Stimulated activated CD8-positive, alpha-beta memory T cell treated with anti-CD3 and anti-CD28 coated beads, Interleukin-15, amount 100 ng/mL, for 48 hours (primary cell): ENCODE measurements around the gene CDH24.

Experiments
- DNase-seq, 2 donors: peaks; one replicate each; pipeline ENCODE4 v3.0.0-alpha.2; 2020; ENCODE audit warnings: low read depth in 2 of 2

The CDH24 gene

DNA sequence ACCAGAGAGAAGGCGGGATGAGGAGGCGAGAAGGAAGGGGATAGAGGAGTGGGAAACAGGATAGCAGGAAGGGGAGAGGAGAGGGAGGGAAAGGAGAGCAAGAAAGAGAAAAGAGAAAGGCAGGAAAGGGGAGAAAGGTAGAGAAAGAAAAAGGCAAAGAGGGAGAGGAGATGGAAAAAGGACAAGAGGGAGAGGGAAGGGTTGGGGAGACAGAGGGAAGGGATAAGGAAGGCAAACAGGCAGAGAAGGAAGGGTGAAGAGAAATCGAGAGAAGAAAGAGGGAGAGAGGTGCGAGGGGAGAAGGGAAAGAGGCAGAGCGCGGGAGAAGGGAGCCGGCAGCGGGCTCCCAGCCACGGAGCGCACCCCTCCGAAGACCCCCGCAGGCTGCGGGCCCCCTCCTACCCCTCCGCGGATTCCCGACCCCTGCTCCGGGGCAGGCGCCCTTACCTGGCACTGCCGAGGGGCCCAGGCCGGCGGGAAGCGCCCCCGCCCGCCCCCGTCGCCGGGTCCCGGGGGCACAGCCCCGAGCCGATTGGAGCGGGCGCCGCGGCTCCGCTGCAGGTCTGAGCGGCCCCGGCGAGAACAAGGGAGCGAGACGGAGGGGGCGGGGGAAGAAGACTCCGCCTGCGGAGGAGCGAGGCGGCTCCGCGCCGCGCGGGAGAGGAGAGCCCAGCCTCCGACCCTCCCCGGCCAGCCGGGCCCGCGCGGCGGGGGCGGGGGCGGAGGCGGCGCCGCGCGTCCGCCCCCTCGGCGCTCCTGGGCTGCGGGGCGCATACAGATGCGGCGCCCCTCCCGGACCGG, at the start of gene CDH24:
CDH24 (minus strand) TSS at position 565 of the 801 bp plus-strand sequence. CDS start 1,787 bp downstream, outside the sequence.
- peak; percentile 54 to 60 for DNase-seq

- DNase-seq, result no peak
Observed at GRCh38 chr14:23106747-23107045, 49.4 kb upstream of the CDH24 start.

DNA sequence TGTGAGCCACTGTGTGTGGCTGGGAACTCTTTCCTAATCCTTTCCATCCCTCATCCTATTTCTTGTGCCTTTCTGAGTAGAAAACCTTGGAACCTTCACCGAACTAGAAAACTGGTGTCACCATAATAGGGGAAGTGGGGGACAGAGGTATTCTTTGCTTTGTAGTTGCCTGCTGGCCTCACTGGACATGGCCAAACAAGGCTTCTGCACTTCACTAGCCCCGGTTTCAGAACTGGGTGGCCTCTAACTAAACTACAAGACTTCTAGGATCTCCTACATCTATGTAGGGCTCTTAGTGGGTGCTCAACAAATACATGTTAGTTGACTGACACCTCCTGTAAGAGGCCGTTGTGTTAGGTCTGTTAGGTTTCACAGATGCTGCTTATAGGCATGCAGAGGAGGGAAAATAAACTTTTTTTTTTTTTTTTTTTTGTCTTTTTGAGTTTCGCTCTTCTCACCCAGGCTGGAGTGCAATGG, 48.1 kb upstream of the CDH24 start:
- no peak for DNase-seq

- DNase-seq, result no peak
Observed at GRCh38 chr14:23104591-23105347, 47.4 kb upstream of the CDH24 start, which contains the start of gene CIROP. Gene CIROP (minus strand): TSS chr14:23104989. CDS start chr14:23104920, 69 bp downstream.

DNA sequence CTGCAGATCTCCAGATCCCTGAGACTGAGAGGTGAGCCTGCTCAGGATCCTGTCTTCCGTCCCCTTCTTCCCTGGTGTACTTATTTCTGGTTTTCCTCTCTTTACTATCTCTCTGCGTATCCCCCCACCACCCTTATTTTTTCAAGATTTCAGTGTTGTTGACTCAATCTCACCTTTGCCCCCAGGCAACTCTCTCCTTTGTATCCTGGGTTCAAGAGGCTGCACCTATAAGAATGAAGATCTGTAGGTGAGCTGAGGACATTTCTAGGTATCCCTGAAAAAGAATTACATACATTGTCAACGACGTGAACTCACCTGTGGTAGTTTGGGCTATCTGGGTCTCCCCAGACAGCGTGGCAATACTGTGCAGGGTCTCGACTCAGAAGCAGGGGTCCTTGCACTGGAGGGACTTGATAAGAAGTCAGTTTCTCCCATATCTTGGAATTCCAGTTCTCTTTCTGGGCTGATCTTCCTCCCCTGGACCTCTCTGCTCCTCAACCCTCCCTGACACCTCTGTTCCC, 46.8 kb upstream of the CDH24 start:
- no peak for DNase-seq

DNA sequence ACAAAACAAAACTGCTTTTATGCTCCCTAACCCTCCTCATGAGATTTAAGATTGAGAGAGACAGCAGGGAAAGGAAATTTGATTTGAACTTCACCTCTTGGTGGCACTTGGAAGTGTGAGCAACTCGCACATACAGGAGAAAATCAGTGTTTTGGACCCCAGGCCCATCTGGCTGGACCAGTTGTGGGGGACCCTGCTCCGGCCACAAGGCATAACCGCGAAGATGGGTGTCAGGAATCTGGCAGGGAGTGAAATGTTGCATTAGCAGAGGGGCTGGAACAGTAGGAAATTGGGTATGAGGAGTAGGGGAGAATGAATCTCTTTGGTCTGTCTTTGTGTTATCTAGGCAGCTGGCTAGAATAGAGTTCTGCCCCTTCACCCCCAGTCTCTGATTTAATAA, 46.3 kb upstream of the CDH24 start:
- no peak for DNase-seq

DNA sequence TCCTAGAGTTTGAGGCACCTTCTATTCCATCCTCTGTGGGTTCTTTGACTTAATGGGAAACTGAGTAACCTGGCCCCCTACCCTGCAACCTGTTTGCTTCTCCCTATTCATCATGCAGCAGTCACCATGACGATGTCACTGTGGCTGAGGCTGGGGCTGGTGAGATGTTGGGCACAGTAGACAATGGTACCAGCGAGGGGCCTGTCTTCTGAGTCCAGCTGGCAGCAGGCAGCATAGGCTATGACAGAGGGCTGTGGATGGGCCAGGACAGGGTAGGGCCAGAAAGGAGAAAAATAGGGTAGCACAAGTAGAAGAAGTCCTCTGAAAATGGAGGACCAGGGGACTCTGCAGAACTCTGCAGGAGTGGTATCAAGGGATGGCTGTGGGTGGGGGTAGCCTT, 45.5 kb upstream of the CDH24 start:
- no peak for DNase-seq

- DNase-seq, result no peak
Observed at GRCh38 chr14:23101986-23102625, 44.8 kb upstream of the CDH24 start.

DNA sequence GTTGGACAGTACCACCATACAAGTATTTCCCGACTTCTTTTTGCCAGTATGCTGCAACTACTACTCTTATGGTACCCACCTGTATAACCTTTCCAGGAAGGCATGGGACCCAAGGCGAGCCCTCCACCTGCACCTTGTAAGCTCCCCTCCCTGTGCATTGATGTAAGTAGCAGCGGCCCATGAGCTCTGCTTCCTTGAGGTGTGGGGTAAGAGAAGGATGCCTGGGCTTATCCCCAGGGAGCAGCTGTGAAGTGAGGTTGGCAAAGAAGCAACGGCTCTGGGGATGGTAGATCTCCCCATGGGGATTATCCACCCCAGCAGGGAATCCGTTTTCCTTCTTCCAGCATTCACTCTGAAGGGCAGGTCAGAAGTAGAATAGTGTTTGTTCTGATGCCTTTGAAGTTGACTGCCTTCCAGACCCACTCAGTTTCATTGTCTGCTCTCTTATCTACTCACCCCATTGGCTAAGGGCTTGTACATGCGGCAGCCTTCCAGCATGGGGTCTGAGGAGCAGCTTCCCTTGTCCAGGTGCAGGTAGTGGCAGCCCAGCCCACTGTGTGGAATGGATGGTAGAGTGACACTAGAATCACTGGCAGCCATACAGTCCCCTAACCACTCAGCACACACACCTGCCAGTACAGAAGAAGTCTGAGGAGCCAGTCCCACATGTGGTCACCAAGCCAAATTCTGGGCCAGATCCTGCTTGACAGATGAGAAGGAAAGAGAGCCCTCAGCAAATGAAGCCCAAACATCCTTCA, 44.1 kb upstream of the CDH24 start:
- DNase-seq, result no peak

- DNase-seq, result no peak
Observed at GRCh38 chr14:23099212-23099861, 42.0 kb upstream of the CDH24 start.

DNA sequence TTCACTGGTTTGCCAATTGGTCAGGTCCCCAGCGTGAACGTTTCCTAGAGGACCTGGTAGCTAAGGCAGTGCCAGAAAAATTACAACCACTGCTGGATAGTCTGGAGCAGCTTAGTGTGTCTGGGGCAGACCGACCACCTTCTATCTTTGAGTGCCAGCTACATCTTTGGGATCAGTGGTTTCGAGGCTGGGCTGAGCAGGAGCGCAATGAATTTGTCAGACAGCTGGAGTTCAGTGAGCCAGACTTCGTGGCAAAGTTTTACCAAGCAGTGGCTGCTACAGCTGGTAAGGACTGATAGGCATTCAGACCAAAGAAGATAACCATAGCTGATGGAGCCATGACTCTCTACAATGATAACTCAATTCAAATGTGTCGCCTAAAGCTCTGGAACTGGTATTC, 40.5 kb upstream of the CDH24 start:
- no peak for DNase-seq

DNA sequence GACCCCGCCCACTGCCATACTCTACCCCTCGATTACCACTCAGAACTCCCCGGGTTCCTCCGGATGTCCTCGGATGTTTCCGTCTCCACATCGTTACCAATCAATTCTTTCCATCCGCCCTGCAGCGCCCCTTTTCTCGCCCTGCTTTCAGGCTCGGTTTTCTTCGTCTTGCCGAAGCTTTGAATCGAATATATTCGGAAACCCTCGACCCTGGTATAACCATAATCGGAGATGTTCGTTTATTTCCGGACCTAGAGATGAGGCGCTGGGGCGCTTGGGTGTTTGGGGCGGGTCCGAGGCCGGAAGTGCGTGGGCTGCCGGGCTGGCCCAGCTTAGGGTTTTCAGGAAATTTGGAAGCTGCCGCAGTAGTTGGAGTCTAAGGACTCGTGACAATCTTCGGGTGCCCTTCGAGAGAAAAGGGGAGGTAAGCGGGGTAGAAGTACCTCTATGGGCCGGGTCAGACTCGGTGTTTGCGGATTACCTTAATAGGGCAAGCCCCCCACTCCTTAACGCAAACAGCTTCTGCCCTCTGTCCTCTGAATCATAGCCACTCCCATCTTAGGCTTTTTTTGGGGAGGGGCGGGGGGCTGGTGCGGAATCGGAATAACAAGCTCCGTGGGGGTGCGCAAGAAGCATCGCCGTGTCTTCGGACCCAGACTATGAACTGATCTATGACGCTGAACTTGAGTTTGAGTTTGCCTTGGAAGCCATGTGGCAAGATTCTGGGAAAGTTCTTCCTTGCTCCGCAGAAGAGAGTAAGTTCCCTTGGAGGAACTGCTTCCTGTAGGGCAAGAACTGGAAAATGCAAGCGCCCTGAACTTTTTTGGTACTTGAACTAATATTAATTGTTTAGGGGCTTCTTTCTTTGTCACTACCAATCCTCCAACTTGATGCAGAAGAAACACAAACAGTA, 38.1 kb upstream of the CDH24 start, which contains the start of gene C14orf119:
C14orf119 (plus strand) TSS at position 310 of the 913 bp plus-strand sequence. CDS start 2,154 bp downstream, outside the sequence.
- DNase-seq, result peak; percentile 96 to 98

DNA sequence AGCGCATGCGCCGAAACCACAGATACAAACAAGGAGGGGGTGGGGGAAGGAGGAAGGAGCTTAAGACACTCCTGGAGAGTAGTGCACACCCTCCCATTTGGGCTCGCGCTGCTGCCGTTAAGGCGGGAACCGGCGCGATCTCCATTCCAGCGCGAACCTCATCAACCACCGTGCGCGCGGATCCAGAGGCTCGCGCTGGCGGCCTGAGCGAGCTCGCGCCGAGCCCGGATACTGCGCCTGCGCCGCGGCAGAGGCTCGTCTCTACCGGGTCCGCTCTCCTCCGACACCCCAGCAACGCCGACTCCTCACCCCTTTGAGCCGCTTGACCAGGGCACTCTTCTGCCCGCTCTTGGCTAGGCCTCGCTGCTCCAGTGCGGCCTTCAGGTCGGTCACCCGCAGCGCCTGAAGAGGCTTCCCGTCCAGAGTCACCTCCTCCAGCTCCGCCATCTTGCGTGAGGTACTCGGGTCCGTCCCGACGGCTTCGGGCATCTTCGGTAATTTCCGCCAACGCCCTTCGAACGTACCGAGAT, 37.4 kb upstream of the CDH24 start, which contains the start of gene ACIN1:
ACIN1 (minus strand) TSS at position 471 of the 530 bp plus-strand sequence; CDS start at position 447, 24 bp downstream.
- peak in 1 of 2 donors; percentile 67 for DNase-seq

GRCh38 chr14:23093991-23094665, 36.8 kb upstream of the CDH24 start:
- peak in 1 of 2 donors; percentile 61 for DNase-seq

DNA sequence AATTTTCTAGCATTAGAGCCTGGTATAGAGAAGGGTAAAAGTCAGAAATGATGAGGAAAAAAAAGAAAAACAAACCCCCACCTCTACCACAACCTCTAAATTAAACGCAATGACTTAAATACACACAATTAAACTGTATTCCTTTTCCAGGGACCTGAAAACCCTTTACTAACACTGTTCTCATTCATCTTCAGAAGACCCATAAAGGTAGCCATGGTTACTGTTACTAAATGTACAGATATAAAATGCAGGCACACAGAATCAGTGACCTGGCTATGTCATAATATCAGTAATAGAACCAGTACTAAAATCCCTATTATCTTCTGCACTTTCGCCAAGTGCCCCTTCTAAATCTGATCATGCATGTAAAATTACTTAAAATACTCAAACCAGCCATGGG, 36.2 kb upstream of the CDH24 start:
- no peak for DNase-seq

DNA sequence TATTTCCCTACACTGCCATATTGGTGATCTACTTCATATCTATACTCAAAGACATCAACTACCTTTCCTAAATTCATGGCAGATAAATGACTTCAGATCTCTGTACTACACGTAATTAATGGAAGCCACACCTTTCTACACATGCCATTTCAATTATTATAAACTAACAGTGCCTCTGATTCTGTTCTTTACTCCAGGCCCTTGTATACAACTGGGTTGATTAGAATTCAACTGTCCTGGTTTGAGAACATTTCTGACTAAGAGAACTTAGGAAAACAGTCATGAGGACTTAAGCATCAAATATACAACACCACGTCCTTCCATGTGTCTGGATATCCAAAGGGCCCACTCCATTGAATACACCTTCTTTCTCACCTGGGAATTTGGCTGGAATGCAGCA, 35.8 kb upstream of the CDH24 start:
- no peak for DNase-seq

GRCh38 chr14:23091294-23092225, 34.2 kb upstream of the CDH24 start:
- DNase-seq, result no peak

DNA sequence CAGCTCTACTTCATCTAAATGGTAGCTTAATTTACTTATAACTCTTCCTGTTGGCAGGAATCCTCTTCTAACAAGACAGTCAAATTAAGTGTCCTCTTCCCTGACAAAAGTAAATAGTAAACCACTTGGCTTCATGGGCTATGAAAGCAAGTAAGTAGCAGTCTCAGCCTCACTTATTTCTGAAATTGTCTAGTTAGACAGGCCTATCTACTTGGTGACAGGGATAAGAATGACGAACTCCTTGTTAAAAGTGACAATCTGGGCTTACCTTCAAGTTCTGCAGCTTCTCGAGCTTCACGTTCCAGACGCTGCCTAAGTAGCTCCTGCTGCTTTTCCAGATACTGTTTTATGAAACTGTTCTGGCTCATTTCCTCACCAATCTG, 32.9 kb upstream of the CDH24 start:
- DNase-seq, result no peak
